T-helper 1 cell treated with Interleukin-12 subunit alpha and Interleukin-12 subunit beta and Interleukin-4 antibody, amounts not matched to agents 30 ng/mL and 1 ng/mL, for 36 hours (primary cell): ENCODE measurements around the gene DGLUCY. TPM values are rescaled to one million over a fixed set of nuclear protein-coding genes. Genes with fewer than 3 reads are reported as not detected.
"Not testable (repeated sequence)": the region's sequence is repeated elsewhere in the genome, so short reads cannot be mapped to it uniquely, and the experiment has no call there.

ENCODE experiments used
- intact Hi-C: fragments of 100-400 bp; cut with micrococcal nuclease; formaldehyde crosslinking; loops from one replicate; pipeline ENCODE4 v1.15.1; 2024
- total RNA-seq: library from RNA; stranded (reverse); gene quantifications from 2 replicates; pipeline ENCODE4 v1.2.3, GENCODE V29; 2022

The DGLUCY gene
- total RNA-seq, 1 donor from 2014 or later: 93.0 TPM

GRCh38 chr14:91167380-91167770, 53.5 kb downstream of the DGLUCY start:
- intact Hi-C loops: no loop called here

GRCh38 chr14:91169951-91170350, 56.1 kb downstream of the DGLUCY start:
- intact Hi-C loops: loop anchor here (5.0 kb wide), 1 partner anchor 413 kb away; no protein-coding TSS in a partner anchor

- intact Hi-C loops: loop anchor here (5.0 kb wide), 1 partner anchor 413 kb away; no protein-coding TSS in a partner anchor
These were observed 56.7 kb downstream of the DGLUCY start for GRCh38 chr14:91170504-91171121.

GRCh38 chr14:91171291-91171690, 57.4 kb downstream of the DGLUCY start:
- intact Hi-C loops: loop anchor here (5.0 kb wide), 1 partner anchor 414 kb away; no protein-coding TSS in a partner anchor

GRCh38 chr14:91173221-91173670, 59.4 kb downstream of the DGLUCY start:
- intact Hi-C loops: loop anchor here (1.0 to 5.0 kb wide), 6 partner anchors 35 to 416 kb away; partner anchors contain the start of genes DGLUCY and RPS6KA5

GRCh38 chr14:91173904-91174303, 60.0 kb downstream of the DGLUCY start:
- intact Hi-C loops: loop anchor here (1.0 to 5.0 kb wide), 6 partner anchors 36 to 417 kb away; partner anchors contain the start of genes DGLUCY and RPS6KA5

GRCh38 chr14:91175291-91176201, 61.7 kb downstream of the DGLUCY start:
- intact Hi-C loops: loop anchor here (2.0 kb wide), 1 partner anchor 243 kb away; no protein-coding TSS in a partner anchor

GRCh38 chr14:91177073-91178034, 63.5 kb downstream of the DGLUCY start:
- intact Hi-C loops: loop anchor here (1.0 to 2.0 kb wide), 8 partner anchors 17 to 274 kb away; partner anchors contain the start of gene RPS6KA5

- intact Hi-C loops: no loop called here
These were observed 66.7 kb downstream of the DGLUCY start for GRCh38 chr14:91180611-91181010.

GRCh38 chr14:91182753-91183152, 68.9 kb downstream of the DGLUCY start:
- intact Hi-C loops: not testable (repeated sequence)

GRCh38 chr14:91184559-91184958, 70.7 kb downstream of the DGLUCY start:
- intact Hi-C loops: no loop called here

GRCh38 chr14:91185721-91186120, 71.8 kb downstream of the DGLUCY start:
- intact Hi-C loops: no loop called here

- intact Hi-C loops: no loop called here
These were observed 72.7 kb downstream of the DGLUCY start for GRCh38 chr14:91186515-91187066.

- intact Hi-C loops: no loop called here
These were observed 73.4 kb downstream of the DGLUCY start for GRCh38 chr14:91187271-91187670.

- intact Hi-C loops: no loop called here
These were observed 77.0 kb downstream of the DGLUCY start for GRCh38 chr14:91190853-91191252.

- intact Hi-C loops: no loop called here
These were observed 79.2 kb downstream of the DGLUCY start for GRCh38 chr14:91193069-91193468.

GRCh38 chr14:91195881-91196280, 82.0 kb downstream of the DGLUCY start:
- intact Hi-C loops: no loop called here

GRCh38 chr14:91197631-91198030, 83.8 kb downstream of the DGLUCY start:
- intact Hi-C loops: no loop called here

- intact Hi-C loops: not testable (repeated sequence)
These were observed 86.9 kb downstream of the DGLUCY start for GRCh38 chr14:91200802-91201201.

GRCh38 chr14:91202234-91202974, 88.5 kb downstream of the DGLUCY start:
- intact Hi-C loops: no loop called here
